OCI-LY1 (cell line): ENCODE data around the gene EXD3.
"Not testable (repeated sequence)": the region's sequence is repeated elsewhere in the genome, so short reads cannot be mapped to it uniquely, and the experiment has no call there.

Experiments used
- H2AFZ ChIP-seq: fragments of 200-600 bp; sonication (generic), shearing (Covaris generic); 2 replicates; pipeline ENCODE4 v1.6.0; 2014; ENCODE audit warnings: antibody characterized with exemption, mild to moderate bottlenecking, low read length
- H3F3A ChIP-seq: fragments of 200-600 bp; sonication (generic), shearing (Covaris generic); 2 replicates; pipeline ENCODE4 v1.6.0; 2014; ENCODE audit warnings: mild to moderate bottlenecking, antibody characterized with exemption, low read length, moderate library complexity; ENCODE audit not compliant: insufficient read depth
- H3K27ac ChIP-seq: fragments of 200-600 bp; sonication (generic); 2 replicates; pipeline ENCODE4 v1.5.1; 2014; ENCODE audit warnings: low read length, mixed run types, mild to moderate bottlenecking, low read depth; ENCODE audit not compliant: poor library complexity, severe bottlenecking
- H3K27me3 ChIP-seq: fragments of 200-600 bp; sonication (generic); 2 replicates; pipeline ENCODE4 v1.6.0; 2014; ENCODE audit warnings: antibody characterized with exemption, mild to moderate bottlenecking, low read length, moderate library complexity; ENCODE audit not compliant: insufficient read depth
- H3K36me3 ChIP-seq: fragments of 200-600 bp; sonication (generic); 2 replicates; pipeline ENCODE4 v1.6.1; 2014; ENCODE audit warnings: mild to moderate bottlenecking, antibody characterized with exemption, low read length, moderate library complexity, mixed read lengths; ENCODE audit not compliant: insufficient read depth
- H3K4me1 ChIP-seq: fragments of 200-600 bp; sonication (generic); 2 replicates; pipeline ENCODE4 v1.5.1; 2014; ENCODE audit warnings: mild to moderate bottlenecking, low read length, moderate library complexity; ENCODE audit not compliant: insufficient read depth, severe bottlenecking
- H3K4me2 ChIP-seq: fragments of 200-600 bp; sonication (generic), shearing (Covaris generic); 2 replicates; pipeline ENCODE4 v1.6.1; 2014; ENCODE audit warnings: low read length
- H3K4me3 ChIP-seq: fragments of 200-600 bp; sonication (generic); 2 replicates; pipeline ENCODE4 v1.5.1; 2014; ENCODE audit warnings: low read length, low read depth, mild to moderate bottlenecking, mixed read lengths; ENCODE audit not compliant: poor library complexity, severe bottlenecking
- H3K79me2 ChIP-seq: fragments of 200-600 bp; shearing (Covaris generic); 2 replicates; pipeline ENCODE4 v1.6.1; 2016; ENCODE audit warnings: mixed run types, low read length, mixed read lengths; ENCODE audit not compliant: insufficient read depth
- H3K9ac ChIP-seq: fragments of 200-600 bp; sonication (generic), shearing (Covaris generic); 2 replicates; pipeline ENCODE4 v1.6.1; 2014; ENCODE audit warnings: mild to moderate bottlenecking, low read length, mixed read lengths
- H3K9me2 ChIP-seq: fragments of 200-600 bp; sonication (generic), shearing (Covaris generic); 2 replicates; pipeline ENCODE4 v1.6.1; 2014; ENCODE audit warnings: low read depth, mild to moderate bottlenecking, low read length, mixed read lengths
- H3K9me3 ChIP-seq: fragments of 200-600 bp; shearing (Covaris generic); 2 replicates; pipeline ENCODE4 v1.6.1; 2014; ENCODE audit warnings: low read length, mixed read lengths
- H4K20me1 ChIP-seq: fragments of 200-600 bp; sonication (generic), shearing (Covaris generic); 2 replicates; pipeline ENCODE4 v1.6.0; 2016; ENCODE audit warnings: mild to moderate bottlenecking, low read length; ENCODE audit not compliant: insufficient read depth
- EZH2 ChIP-seq: fragments of 200-600 bp; sonication (generic), shearing (Covaris generic); IDR thresholded peaks from 2 replicates; pipeline ENCODE4 v1.8.0; 2017; ENCODE audit warnings: borderline replicate concordance, mixed run types, mild to moderate bottlenecking, antibody characterized with exemption, low read length, moderate library complexity, mixed read lengths
- TF ChIP-seq, protein P1 (sequence below): fragments of 200-600 bp; sonication (generic), shearing (Covaris generic); IDR thresholded peaks from 2 replicates; pipeline ENCODE4 v1.5.1; 2017; ENCODE audit warnings: mild to moderate bottlenecking, antibody characterized with exemption, low read length, moderate library complexity, mixed read lengths

Gene EXD3

DNA sequence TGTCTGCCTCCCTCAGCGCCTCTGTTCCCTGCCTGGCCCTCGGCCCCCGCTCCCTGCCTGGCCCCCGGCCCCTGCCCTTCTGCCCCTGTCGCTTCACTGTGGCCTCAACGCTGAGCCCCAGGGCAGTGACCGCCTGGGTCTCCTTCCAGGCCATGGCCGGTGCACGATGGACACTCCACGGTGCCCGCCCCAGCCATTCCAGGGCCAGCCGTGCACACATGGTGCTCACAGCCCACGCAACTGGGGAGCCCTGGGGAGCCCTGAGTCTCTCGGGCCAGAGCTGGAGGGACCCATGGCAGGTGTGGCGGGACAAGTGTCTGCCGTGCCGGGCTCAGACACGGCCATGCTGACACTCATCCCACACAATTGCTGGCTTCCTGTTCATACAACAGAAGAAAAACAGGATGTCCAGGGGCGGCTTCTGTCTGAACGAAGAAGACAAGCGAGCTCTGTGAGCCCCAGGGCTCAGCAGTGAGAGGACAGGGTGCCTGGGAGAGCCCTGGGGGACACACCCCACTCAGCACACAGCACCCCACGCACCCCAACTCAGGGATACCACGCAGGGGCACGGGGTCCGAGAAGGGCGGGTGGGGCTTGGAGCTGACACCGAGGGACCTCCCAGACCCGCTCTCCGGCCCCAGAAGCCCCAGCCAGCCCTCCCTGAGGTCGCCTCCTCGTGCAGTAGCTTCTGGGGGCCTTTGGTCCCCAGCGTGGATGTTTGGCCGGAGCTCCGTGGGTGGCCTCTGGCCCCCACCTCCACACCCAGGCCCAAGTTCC is 35.7 kb downstream of the EXD3 start:
- Histone ChIP-seq H3K9me3 (no peaks in the 10 kb centered on the region), H3K27ac (no peak overlapping the region), H3K27me3 (no peaks in the 10 kb centered on the region), H3K4me2 (no peak overlapping the region), H3K4me3 (no peak overlapping the region), H2AFZ (no peak overlapping the region), H3K4me1 (no peaks in the 10 kb centered on the region), H3K79me2 (no peaks in the 10 kb centered on the region), H3F3A (no peaks in the 10 kb centered on the region), H4K20me1 (no peaks in the 10 kb centered on the region), H3K36me3 (no peaks in the 10 kb centered on the region), H3K9ac (no peak overlapping the region), H3K9me2 (no peaks in the 10 kb centered on the region)
- TF ChIP-seq, protein P1, sequence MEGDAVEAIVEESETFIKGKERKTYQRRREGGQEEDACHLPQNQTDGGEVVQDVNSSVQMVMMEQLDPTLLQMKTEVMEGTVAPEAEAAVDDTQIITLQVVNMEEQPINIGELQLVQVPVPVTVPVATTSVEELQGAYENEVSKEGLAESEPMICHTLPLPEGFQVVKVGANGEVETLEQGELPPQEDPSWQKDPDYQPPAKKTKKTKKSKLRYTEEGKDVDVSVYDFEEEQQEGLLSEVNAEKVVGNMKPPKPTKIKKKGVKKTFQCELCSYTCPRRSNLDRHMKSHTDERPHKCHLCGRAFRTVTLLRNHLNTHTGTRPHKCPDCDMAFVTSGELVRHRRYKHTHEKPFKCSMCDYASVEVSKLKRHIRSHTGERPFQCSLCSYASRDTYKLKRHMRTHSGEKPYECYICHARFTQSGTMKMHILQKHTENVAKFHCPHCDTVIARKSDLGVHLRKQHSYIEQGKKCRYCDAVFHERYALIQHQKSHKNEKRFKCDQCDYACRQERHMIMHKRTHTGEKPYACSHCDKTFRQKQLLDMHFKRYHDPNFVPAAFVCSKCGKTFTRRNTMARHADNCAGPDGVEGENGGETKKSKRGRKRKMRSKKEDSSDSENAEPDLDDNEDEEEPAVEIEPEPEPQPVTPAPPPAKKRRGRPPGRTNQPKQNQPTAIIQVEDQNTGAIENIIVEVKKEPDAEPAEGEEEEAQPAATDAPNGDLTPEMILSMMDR = no peak
- no peak for TF ChIP-seq EZH2

DNA sequence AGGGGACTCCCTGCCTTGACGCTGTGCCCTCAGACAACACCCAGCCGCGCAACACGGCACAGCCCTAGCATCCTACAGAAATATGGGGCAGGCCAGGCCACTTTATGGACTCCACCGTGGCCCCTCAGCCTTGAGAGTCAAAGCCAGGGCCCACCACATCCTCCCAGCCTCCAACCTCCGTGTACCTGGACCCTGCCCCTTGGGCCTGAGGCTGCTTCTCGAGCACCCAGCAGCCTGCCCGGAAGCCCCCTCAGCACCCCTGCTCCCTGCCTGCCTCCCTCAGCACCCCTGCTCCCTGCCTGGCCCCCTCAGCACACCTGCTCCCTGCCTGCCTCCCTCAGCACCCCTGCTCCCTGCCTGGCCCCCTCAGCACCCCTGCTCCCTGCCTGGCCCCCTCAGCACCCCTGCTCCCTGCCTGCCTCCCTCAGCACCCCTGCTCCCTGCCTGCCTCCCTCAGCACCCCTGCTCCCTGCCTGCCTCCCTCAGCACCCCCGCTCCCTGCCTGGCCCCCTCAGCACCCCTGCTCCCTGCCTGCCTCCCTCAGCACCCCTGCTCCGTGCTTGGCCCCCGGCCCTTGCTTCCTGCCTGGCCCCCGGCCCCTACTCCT is 36.4 kb downstream of the EXD3 start:
- H3K36me3 ChIP-seq, H3K9ac ChIP-seq, H3K27ac ChIP-seq, H3K4me1 ChIP-seq, H2AFZ ChIP-seq, H3K9me2 ChIP-seq, H3K4me2 ChIP-seq, H3K4me3 ChIP-seq, H3K9me3 ChIP-seq, H3F3A ChIP-seq, H3K79me2 ChIP-seq, H3K27me3 ChIP-seq, H4K20me1 ChIP-seq: not testable (repeated sequence)

DNA sequence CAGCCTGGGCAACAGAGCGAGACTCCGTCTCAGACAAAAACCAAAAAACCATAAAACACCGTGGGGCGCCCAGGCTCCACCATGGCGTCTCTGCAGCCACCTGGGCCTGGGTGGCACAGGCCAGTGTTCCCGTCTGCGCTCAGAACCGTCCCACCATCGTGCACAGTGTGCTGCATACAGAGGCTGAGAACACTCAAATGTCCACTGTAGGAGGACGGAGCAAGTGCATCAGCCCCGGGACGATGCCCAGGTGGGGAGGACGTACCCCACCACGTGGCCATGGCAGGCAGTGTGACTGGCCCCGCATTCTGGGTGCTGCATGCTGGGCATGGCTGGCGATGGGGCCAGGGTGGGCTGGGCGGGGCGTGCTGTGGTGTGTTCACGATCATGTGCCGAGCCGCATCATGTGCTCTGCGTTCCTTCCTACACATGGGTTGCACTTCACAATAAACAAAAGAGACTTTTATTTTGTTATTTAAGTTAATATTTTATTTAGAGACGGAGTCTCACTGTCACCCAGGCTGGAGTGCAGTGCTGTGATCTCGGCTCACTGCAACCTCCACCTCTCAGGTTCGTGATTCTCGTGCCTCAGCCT is 37.8 kb downstream of the EXD3 start:
- H2AFZ ChIP-seq = no peak overlapping the region
- no peak overlapping the region for H3K27ac ChIP-seq
- H3K36me3 ChIP-seq = no peaks in the 10 kb centered on the region
- H3K4me1 ChIP-seq = no peaks in the 10 kb centered on the region
- H3K27me3 ChIP-seq = no peaks in the 10 kb centered on the region
- H3K9ac ChIP-seq = no peak overlapping the region
- no peak overlapping the region for H3K4me2 ChIP-seq
- H3K4me3 ChIP-seq = no peak overlapping the region
- no peaks in the 10 kb centered on the region for H3K9me3 ChIP-seq
- H4K20me1 ChIP-seq = no peaks in the 10 kb centered on the region
- no peaks in the 10 kb centered on the region for H3K79me2 ChIP-seq
- TF ChIP-seq, protein P1 = no peak
- no peak for TF ChIP-seq EZH2
- no peaks in the 10 kb centered on the region for H3K9me2 ChIP-seq
- H3F3A ChIP-seq = no peaks in the 10 kb centered on the region
